CMK (cell line): ENCODE results near the gene PSD.
A peak's percentile ranks its signal among the peaks of the same experiment; 100 is the strongest.

Experiments used
- DNase-seq: peaks from one replicate; pipeline ENCODE4 v3.0.0-alpha.2; 2010; ENCODE audit warnings: low read depth

Gene PSD

GRCh38 chr10:102403115-102403514 lies 15.5 kb downstream of the PSD start:
- DNase-seq, result no peak

GRCh38 chr10:102402512-102402896 lies 16.1 kb downstream of the PSD start:
- no peak for DNase-seq

DNA sequence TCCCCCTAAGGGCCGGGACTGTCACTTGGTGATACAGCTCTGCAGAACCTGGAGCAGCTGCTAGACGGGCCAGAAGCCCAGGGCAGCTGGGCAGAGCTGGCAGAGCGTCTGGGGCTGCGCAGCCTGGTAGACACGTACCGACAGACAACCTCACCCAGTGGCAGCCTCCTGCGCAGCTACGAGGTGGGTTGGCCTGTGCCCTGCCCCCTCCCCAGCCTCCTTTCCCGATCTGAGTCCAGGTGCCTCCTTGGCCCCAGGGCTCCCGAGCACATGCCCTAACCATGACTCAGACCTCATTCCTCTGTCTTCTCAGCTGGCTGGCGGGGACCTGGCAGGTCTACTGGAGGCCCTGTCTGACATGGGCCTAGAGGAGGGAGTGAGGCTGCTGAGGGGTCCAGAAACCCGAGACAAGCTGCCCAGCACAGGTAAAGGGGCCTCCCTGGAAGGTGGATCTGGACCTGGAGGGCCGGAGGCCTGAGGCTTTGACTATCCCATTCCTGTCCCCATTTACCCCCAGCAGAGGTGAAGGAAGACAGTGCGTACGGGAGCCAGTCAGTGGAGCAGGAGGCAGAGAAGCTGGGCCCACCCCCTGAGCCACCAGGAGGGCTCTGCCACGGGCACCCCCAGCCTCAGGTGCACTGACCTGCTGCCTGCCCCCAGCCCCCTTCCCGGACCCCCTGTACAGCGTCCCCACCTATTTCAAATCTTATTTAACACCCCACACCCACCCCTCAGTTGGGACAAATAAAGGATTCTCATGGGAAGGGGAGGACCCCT lies 16.7 kb downstream of the PSD start:
- DNase-seq, result no peak

- no peak for DNase-seq
Measured at GRCh38 chr10:102401342-102401654, 17.3 kb downstream of the PSD start.

GRCh38 chr10:102400598-102401341 lies 17.8 kb downstream of the PSD start:
- no peak for DNase-seq

- no peak for DNase-seq
Measured at GRCh38 chr10:102400076-102400475, 18.5 kb downstream of the PSD start.

DNA sequence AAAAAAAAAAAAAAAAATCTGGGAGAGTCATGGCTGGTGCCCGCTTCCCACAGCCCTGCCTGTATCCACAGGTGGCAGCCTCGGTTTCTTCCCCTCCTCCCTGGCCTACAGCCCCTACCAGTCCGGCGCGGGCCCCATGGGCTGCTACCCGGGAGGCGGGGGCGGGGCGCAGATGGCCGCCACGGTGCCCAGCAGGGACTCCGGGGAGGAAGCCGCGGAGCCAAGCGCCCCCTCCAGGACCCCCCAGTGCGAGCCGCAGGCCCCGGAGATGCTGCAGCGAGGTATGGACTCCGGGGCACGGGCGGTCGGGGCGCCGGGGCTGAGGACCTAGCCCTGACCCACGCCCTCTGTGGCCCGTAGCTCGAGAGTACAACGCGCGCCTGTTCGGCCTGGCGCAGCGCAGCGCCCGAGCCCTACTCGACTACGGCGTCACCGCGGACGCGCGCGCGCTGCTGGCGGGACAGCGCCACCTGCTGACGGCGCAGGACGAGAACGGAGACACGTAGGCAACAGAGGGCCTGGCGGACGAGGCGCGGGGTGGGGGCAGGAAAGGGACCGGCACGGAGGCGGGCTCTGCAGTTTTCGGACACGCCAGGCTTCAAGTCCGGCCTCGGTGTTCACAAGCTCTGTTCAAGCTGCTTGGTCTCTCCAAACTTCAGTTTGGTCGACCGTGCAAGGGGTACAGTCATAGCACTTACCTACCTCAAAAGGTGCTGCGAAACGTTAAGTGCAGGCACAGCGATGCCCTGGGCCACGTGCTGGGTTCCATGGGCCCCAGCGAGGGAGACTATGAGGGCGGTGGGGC lies 19.2 kb downstream of the PSD start:
- DNase-seq, result peak; percentile 88

DNA sequence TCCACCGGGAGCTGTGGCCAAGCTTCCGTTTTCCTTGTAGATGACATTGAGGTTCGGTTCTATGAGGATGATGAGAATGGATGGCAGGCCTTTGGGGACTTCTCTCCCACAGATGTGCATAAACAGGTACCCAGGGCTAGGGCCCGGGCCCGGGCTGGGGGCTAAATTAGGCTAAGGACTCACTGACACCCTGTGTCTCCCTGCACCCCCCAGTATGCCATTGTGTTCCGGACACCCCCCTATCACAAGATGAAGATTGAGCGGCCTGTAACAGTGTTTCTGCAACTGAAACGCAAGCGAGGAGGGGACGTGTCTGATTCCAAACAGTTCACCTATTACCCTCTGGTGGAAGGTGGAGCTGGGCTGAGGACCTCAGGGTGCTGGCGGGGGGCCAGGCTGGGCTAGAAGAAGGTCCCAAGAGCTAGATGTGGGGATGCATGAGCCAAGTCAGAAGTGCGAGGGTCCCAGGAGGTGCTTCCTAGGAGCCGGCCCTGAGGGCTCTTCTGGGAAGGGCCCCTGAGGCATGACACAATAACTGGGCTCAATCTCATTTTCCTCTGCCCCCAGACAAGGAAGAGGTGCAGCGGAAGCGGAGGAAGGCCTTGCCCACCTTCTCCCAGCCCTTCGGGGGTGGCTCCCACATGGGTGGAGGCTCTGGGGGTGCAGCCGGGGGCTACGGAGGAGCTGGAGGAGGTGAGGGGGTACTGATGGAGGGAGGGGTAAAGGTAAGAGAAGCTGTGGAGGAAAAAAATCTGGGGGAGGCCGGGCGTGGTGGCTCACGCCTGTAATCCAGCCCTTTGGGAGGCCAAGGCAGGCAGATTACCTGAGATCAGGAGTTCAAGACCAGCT lies 20.2 kb downstream of the PSD start:
- DNase-seq, result no peak

DNA sequence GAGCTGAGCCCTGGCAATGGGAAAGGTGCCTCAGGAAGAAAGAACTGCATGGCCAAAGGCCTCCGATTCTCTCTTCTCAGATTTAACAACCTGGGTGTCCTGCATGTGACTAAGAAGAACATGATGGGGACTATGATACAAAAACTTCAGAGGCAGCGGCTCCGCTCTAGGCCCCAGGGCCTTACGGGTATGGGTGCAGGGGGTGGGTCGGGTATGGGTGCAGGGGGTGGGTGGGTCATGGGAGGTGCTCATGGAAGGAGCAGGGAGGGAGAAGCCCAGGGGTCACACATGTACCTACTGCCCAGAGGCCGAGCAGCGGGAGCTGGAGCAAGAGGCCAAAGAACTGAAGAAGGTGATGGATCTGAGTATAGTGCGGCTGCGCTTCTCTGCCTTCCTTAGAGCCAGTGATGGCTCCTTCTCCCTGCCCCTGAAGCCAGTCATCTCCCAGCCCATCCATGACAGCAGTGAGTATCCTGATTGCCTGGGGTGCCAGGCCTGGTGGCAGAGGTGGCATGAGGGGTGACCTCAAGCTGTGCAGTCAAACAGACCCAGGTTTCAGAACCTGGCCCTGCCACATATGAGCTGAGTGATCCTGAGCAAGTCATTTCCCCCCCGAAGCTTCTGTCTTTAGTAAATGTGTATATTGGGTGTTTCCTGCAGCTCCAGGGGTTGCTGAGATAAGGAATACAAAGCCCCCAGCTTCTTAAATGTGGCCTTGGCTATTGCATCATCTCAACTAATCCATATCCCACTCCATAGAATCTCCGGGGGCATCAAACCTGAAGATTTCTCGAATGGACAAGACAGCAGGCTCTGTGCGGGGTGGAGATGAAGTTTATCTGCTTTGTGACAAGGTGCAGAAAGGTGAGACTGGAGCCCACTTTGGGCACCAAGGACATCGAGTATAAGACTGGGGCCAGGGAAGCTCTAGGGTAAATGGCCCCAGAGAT lies 21.1 kb downstream of the PSD start:
- DNase-seq, result no peak

DNA sequence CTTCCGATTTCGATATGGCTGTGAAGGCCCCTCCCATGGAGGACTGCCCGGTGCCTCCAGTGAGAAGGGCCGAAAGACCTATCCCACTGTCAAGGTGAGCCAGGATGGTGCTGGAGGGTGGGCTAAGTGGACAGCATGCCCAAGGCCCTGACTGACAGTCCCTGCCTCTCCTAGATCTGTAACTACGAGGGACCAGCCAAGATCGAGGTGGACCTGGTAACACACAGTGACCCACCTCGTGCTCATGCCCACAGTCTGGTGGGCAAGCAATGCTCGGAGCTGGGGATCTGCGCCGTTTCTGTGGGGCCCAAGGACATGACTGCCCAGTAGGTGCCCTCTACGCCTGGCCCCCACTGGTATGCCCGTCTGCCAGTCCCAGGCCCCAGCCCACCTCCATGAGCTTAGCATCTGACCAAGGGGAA lies 21.8 kb downstream of the PSD start:
- no peak for DNase-seq

DNA sequence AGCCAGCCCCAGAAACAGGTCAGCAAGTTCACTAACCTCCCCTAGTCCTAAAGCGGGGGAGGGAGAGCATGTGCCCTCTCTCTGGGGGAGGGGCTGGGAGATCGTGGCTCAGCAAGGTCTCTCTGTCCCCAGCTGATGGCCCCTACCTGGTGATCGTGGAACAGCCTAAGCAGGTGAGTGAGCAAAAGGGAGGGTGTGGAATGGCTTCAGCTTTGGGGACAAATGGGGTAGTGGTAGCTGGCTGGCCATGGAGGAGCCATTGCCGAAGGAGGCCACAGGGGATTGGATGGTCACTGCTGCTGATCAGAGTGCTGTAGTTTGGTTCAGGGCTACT lies 22.3 kb downstream of the PSD start:
- no peak for DNase-seq

- DNase-seq, result peak; percentile 77
Measured at GRCh38 chr10:102395400-102396316, 22.9 kb downstream of the PSD start, which contains the start of gene NFKB2. Gene NFKB2 (plus strand): TSS chr10:102395705. CDS start chr10:102395960, 255 bp downstream.

DNA sequence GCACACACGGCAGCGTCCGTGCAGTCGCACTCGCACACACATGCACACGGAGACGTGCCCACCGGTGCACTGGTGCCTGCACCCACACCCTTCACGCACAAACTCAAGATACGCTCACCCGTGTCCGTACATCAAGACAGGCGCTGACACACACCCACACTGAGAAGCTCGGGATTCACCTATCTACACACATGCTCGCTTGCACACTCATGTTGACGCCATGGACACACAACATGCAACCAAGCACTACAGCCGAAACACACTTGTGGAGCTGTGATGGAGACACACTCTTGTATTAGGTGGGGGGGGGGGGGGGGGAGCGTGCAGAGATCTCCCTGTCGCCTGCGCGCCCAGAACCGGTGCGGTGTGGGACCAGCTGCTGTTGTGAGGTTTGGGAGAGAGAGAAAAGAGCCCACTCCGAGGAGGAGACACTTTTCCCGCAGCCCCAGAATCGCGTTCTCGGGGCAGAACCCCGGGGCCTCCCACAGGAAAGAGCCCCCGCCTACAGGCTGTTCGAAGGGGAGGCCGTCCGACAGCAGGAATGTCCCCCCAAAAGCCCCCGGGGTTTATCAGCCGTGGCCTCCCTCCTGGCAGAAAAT lies 23.7 kb downstream of the PSD start:
- DNase-seq, result no peak

GRCh38 chr10:102394079-102394800 lies 24.3 kb downstream of the PSD start:
- DNase-seq, result peak; percentile 78

GRCh38 chr10:102393411-102394078 lies 25.0 kb downstream of the PSD start:
- DNase-seq, result no peak

DNA sequence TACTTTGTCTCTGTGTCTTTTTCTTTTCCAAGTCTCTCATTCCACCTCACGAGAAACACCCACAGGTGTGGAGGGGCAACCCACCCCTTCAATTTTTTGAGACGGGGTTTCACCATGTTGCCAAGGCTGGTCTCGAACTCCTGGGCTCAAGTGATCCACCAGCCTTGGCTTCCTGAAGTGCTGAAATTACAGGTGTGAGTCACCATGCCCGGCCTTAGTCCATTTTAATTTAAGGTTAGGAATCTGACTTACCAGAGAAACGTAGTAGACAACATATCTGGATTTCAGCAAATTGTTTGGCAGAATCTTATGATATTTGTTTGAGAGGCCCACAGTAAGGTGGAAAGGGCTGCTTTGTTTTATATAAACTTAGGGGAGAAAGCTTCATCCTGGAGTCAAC lies 26.3 kb downstream of the PSD start:
- DNase-seq, result no peak

GRCh38 chr10:102389894-102390293 lies 28.7 kb downstream of the PSD start:
- no peak for DNase-seq
